Natural killer cell (primary cell): ENCODE measurements around the gene DDX28. TPM values are rescaled to one million over a fixed set of nuclear protein-coding genes. Genes with fewer than 3 reads are reported as not detected.
A peak's percentile ranks its signal among the peaks of the same experiment; 100 is the strongest.
"Not testable (repeated sequence)": the region's sequence is repeated elsewhere in the genome, so short reads cannot be mapped to it uniquely, and the experiment has no call there.

Experiments used
- ATAC-seq, 3 donors: fragments of 150-1000 bp in 2 of 3; fragments of 200-7000 bp in 1 of 3; cut with Tn5 transposase; 1 replicate in 1 of 3; 2 replicates in 2 of 3; pipeline ENCODE4 v1.10.0; 2021; ENCODE audit warnings: mild to moderate bottlenecking in 2 of 3, moderate library complexity in 2 of 3
- DNase-seq, 2 donors: peaks; one replicate each; pipeline versions ENCODE4 v3.0.0 to v3.0.0-alpha.2; 2013 to 2021; ENCODE audit warnings: mixed read lengths in 1 of 2
- H3K27ac ChIP-seq: one replicate; pipeline ENCODE4 v1.5.1; 2013; ENCODE audit warnings: mild to moderate bottlenecking, low read length
- H3K27me3 ChIP-seq: one replicate; pipeline ENCODE4 v1.6.1; 2013; ENCODE audit warnings: low read length; ENCODE audit not compliant: control insufficient read depth, insufficient read depth
- H3K36me3 ChIP-seq: one replicate; pipeline ENCODE4 v1.6.1; 2013; ENCODE audit warnings: low read length; ENCODE audit not compliant: control insufficient read depth, insufficient read depth
- H3K4me1 ChIP-seq: one replicate; pipeline ENCODE4 v1.6.1; 2013; ENCODE audit warnings: low read length; ENCODE audit not compliant: control insufficient read depth, insufficient read depth
- H3K4me3 ChIP-seq: one replicate; pipeline ENCODE4 v1.5.1; 2013; ENCODE audit warnings: low read length
- H3K9me3 ChIP-seq: one replicate; pipeline ENCODE4 v1.6.1; 2013; ENCODE audit warnings: low read length; ENCODE audit not compliant: control insufficient read depth, insufficient read depth
- H3K27ac Mint-ChIP-seq, 2 donors: one replicate each; pipeline ENCODE4 v1.8.0; 2022; ENCODE audit warnings: mild to moderate bottlenecking in 2 of 2, mixed read lengths in 2 of 2, moderate library complexity in 1 of 2
- H3K27me3 Mint-ChIP-seq, 2 donors: one replicate each; pipeline ENCODE4 v1.8.0; 2022; ENCODE audit warnings: low read depth in 2 of 2, mixed read lengths in 2 of 2
- H3K36me3 Mint-ChIP-seq: one replicate; pipeline ENCODE4 v1.8.0; 2022; ENCODE audit warnings: mixed read lengths
- H3K4me1 Mint-ChIP-seq, 2 donors: one replicate each; pipeline ENCODE4 v1.8.0; 2022; ENCODE audit warnings: mixed read lengths in 2 of 2
- H3K4me3 Mint-ChIP-seq: one replicate; pipeline ENCODE4 v1.8.0; 2022; ENCODE audit warnings: mild to moderate bottlenecking, moderate library complexity, mixed read lengths
- H3K9me3 Mint-ChIP-seq, 2 donors: one replicate each; pipeline ENCODE4 v1.8.0; 2022; ENCODE audit warnings: mixed read lengths in 2 of 2
- CTCF ChIP-seq: fragments of 200-600 bp; IDR thresholded peaks from one replicate; pipeline ENCODE4 v1.8.0; 2022; ENCODE audit warnings: antibody characterized with exemption
- WGBS: methylation state at CpG from one replicate; pipeline ENCODE4 v1.1.7; 2013; ENCODE audit warnings: missing lambda C conversion rate; ENCODE audit not compliant: insufficient coverage; 5-methylcytosine and 5-hydroxymethylcytosine counted together
- intact Hi-C: fragments of 100-400 bp; cut with micrococcal nuclease; formaldehyde crosslinking; loops from one replicate; pipeline ENCODE4 v1.14.2; 2022
- total RNA-seq, 4 donors: library from RNA; stranded (reverse); fragments of 120-200 nt in 1 of 4; gene quantifications; one replicate each; pipeline versions ENCODE4 v1.2.3 to v1.2.4, GENCODE V29; 2013 to 2022

Gene DDX28
- total RNA-seq, 3 donors from 2014 or later (not counting 1 experiment from before 2014, with no cell fraction given), result 17.4 to 19.0 (median 17.9) TPM

GRCh38 chr16:68013440-68013839 is 9.6 kb downstream of the DDX28 start:
- Histone ChIP-seq H3K9me3 (no peaks in the 10 kb centered on the region), H3K36me3 (no peaks in the 10 kb centered on the region), H3K27ac (no peak overlapping the region), H3K4me1 (peaks cover 19% of the 10 kb centered on the region), H3K4me3 (no peak overlapping the region), H3K27me3 (no peaks in the 10 kb centered on the region)
- no peaks in the 10 kb centered on the region for H3K27me3 Mint-ChIP-seq
- H3K27ac Mint-ChIP-seq, result peak overlapping the region; percentile 58 to 62
- H3K9me3 Mint-ChIP-seq, result no peaks in the 10 kb centered on the region
- H3K4me1 Mint-ChIP-seq, result peaks cover 12 to 14% of the 10 kb centered on the region in 2 donors
- ATAC-seq, result peak; percentile 72 to 76 (median 75)
- no peak overlapping the region for H3K4me3 Mint-ChIP-seq
- no peaks in the 10 kb centered on the region for H3K36me3 Mint-ChIP-seq
- intact Hi-C loops, result no loop called here
- no peak for TF ChIP-seq CTCF
- WGBS, result 64% methylated on average over 1 of the region's 1 CpG
- no peak for DNase-seq

- peak overlapping the region; percentile 10 to 56 for H3K27ac Mint-ChIP-seq
- WGBS, result 76% methylated on average over 3 of the region's 4 CpGs
- not testable (repeated sequence) for ATAC-seq
Measured at GRCh38 chr16:68009872-68010271, 13.2 kb downstream of the DDX28 start.

GRCh38 chr16:68009157-68009735 is 13.8 kb downstream of the DDX28 start:
- H3K9me3 Mint-ChIP-seq, result no peaks in the 10 kb centered on the region
- no peak for TF ChIP-seq CTCF
- DNase-seq (no peak), ATAC-seq (no peak)
- no peaks in the 10 kb centered on the region for H3K27me3 Mint-ChIP-seq
- H3K4me3 ChIP-seq, result no peak overlapping the region
- H3K36me3 Mint-ChIP-seq, result no peaks in the 10 kb centered on the region
- H3K27ac Mint-ChIP-seq, result peak overlapping the region in 1 of 2 donors; percentile 56
- H3K36me3 ChIP-seq, result no peaks in the 10 kb centered on the region
- no peaks in the 10 kb centered on the region for H3K9me3 ChIP-seq
- H3K27me3 ChIP-seq, result no peaks in the 10 kb centered on the region
- no peak overlapping the region for H3K4me3 Mint-ChIP-seq
- H3K4me1 ChIP-seq, result peaks cover 47% of the 10 kb centered on the region
- no peak overlapping the region for H3K27ac ChIP-seq
- intact Hi-C loops, result no loop called here
- H3K4me1 Mint-ChIP-seq, result peaks cover 33 to 37% of the 10 kb centered on the region in 2 donors
- 90% methylated on average over 9 of the region's 9 CpGs for WGBS

More at GRCh38 chr16:68009872-68010271, 13.2 kb downstream of the DDX28 start:
- H3K27ac ChIP-seq, H3K4me3 Mint-ChIP-seq, H3K36me3 Mint-ChIP-seq, H3K4me3 ChIP-seq, DNase-seq, H3K27me3 ChIP-seq, H3K9me3 ChIP-seq, H3K27me3 Mint-ChIP-seq, H3K9me3 Mint-ChIP-seq, H3K36me3 ChIP-seq, intact Hi-C loops: not testable (repeated sequence)
- peaks cover 29 to 34% of the 10 kb centered on the region in 2 donors for H3K4me1 Mint-ChIP-seq
- peaks cover 43% of the 10 kb centered on the region for H3K4me1 ChIP-seq

GRCh38 chr16:68005786-68006286 is 17.2 kb downstream of the DDX28 start:
- DNase-seq (peak; percentile 53 to 78), ATAC-seq (peak; percentile 96 to 99 (median 98))
- peaks cover 21 to 24% of the 10 kb centered on the region in 2 donors for H3K4me1 Mint-ChIP-seq
- H3K36me3 Mint-ChIP-seq, result no peaks in the 10 kb centered on the region
- no peaks in the 10 kb centered on the region for H3K9me3 Mint-ChIP-seq
- peak overlapping the region; percentile 92 to 94 for H3K27ac Mint-ChIP-seq
- no peaks in the 10 kb centered on the region for H3K27me3 Mint-ChIP-seq
- Histone ChIP-seq H3K9me3 (no peaks in the 10 kb centered on the region), H3K4me3 (no peak overlapping the region), H3K27me3 (no peaks in the 10 kb centered on the region), H3K27ac (peak overlapping the region; percentile 86), H3K4me1 (peaks cover 40% of the 10 kb centered on the region), H3K36me3 (no peaks in the 10 kb centered on the region)
- peak overlapping the region; percentile 64 for H3K4me3 Mint-ChIP-seq
- intact Hi-C loops, result no loop called here
- no peak for TF ChIP-seq CTCF
- 6% methylated on average over 6 of the region's 6 CpGs for WGBS
